ENCODE results near the gene ADD2. TPM values are rescaled to one million over a fixed set of nuclear protein-coding genes. Genes with fewer than 3 reads are reported as not detected.

The ADD2 gene
- total RNA-seq, 6 experiments from 2014 or later = not detected

DNA sequence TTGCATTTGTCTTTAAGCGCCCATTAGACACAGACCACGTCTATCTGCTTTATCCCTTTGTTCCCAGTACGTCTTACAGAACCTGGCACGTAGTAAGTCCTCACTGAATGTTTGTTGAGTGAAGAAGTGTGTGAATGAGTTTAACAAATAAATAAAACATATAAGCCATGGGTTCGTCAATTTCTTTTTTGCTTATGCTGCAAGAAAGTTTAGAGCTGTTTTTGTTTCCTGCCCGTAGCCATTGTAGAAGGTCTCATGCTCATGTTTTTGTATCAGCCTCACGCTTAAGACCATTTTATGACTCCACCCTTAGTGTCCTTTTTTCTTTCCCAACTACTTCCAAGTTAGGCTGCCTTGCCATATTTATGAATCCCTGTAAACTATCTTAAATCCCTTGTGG lies 2.5 kb downstream of the ADD2 start:
- TF ChIP-seq CTCF (IDR thresholded peaks at IDR 0.05) = no peak
- H3K27me3 Mint-ChIP-seq (ENCODE audit: insufficient read depth) = peaks cover 55% of the 10 kb centered on the region
- H3K4me1 Mint-ChIP-seq (ENCODE audit: low read depth) = 0 out of 2 replicates have a peak, but pooled peaks cover 5% of the 10 kb centered on the region
- H3K27ac Mint-ChIP-seq = no peak overlapping the region
- H3K4me3 Mint-ChIP-seq = no peak overlapping the region
- no peak for DNase-seq
- no peaks in the 10 kb centered on the region for H3K36me3 Mint-ChIP-seq (ENCODE audit: low read depth)
- no peaks in the 10 kb centered on the region for H3K9me3 Mint-ChIP-seq

DNA sequence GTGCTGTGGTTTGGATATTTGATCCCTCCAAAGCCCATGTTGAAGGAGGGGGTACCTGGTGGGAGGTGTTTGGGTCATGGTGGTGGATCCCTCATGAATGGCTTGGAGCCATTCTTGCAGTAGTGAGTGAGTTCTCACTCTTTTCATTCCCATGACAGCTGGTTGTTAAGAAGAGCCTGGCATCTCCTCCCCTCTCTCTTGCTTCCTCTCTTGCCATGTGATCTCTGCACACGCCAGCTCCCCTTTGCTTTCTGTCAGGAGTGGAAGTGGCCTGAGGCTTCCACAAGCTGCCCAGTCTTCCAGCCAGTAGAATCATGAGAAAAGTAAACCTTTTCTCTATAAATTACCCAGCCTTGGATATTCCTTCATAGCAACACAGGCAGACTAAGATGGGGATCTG lies 8.6 kb downstream of the ADD2 start:
- no peak overlapping the region for H3K27ac Mint-ChIP-seq

DNA sequence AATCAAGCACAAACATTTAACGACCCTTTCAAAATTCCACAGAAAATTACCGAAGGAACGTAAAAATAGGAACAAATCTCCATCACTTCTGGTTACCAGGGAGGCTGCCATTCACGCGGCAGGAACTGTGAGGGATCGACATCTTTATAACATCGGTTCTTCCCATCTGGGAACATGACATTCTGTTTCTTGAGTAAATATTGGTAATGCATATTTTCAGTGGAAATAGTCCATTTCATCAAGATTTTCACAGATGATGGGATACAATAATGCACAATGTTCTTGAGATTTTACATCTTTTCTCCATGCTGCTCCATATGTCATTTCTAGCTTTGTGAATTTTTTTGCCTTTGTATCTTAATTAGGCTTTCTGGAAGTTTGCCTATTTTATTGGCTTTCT lies 10.0 kb downstream of the ADD2 start:
- peaks cover 13% of the 10 kb centered on the region for H3K27me3 Mint-ChIP-seq (ENCODE audit: insufficient read depth)
- DNase-seq = no peak
- no peaks in the 10 kb centered on the region for H3K36me3 Mint-ChIP-seq (ENCODE audit: low read depth)
- H3K4me3 Mint-ChIP-seq = no peak overlapping the region
- no peak overlapping the region for H3K27ac Mint-ChIP-seq
- no peaks in the 10 kb centered on the region for H3K4me1 Mint-ChIP-seq (ENCODE audit: low read depth)
- no peak for TF ChIP-seq CTCF (IDR thresholded peaks at IDR 0.05)
- H3K9me3 Mint-ChIP-seq = no peaks in the 10 kb centered on the region

More for the DNA sequence above, 8.6 kb downstream of the ADD2 start:
- no peak overlapping the region for H3K4me3 Mint-ChIP-seq
- no peak for DNase-seq
- no peaks in the 10 kb centered on the region for H3K36me3 Mint-ChIP-seq (ENCODE audit: low read depth)
- peaks cover 20% of the 10 kb centered on the region for H3K27me3 Mint-ChIP-seq (ENCODE audit: insufficient read depth)
- TF ChIP-seq CTCF (IDR thresholded peaks at IDR 0.05) = no peak
- H3K9me3 Mint-ChIP-seq = no peaks in the 10 kb centered on the region
- H3K4me1 Mint-ChIP-seq (ENCODE audit: low read depth) = no peaks in the 10 kb centered on the region

DNA sequence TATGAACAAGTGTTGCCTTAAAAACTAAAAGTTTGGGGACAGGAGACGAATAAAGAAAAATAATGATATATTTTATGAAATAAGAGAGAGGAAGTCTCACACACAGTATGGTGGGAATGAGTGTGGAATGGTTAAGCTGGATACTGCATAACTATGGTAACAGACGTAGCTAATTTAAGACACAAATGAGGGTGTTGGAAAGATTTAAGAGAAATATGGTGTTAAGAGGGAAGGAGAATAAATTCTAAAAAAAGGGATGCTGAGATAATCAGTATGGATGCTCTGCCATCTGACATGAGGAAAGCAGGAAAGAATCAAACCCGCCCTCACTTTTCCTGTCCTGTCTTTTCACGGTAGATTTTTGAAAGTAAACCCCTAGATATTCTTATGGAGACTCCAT lies 10.6 kb downstream of the ADD2 start:
- H3K9me3 Mint-ChIP-seq = no peaks in the 10 kb centered on the region

GRCh38 chr2:70756128-70756527 lies 11.9 kb downstream of the ADD2 start:
- H3K27ac Mint-ChIP-seq = no peak overlapping the region
- no peaks in the 10 kb centered on the region for H3K9me3 Mint-ChIP-seq
- no peaks in the 10 kb centered on the region for H3K36me3 Mint-ChIP-seq (ENCODE audit: low read depth)
- H3K4me3 Mint-ChIP-seq = no peak overlapping the region
- H3K27me3 Mint-ChIP-seq (ENCODE audit: insufficient read depth) = peaks cover 13% of the 10 kb centered on the region
- H3K4me1 Mint-ChIP-seq (ENCODE audit: low read depth) = no peaks in the 10 kb centered on the region
- TF ChIP-seq CTCF (IDR thresholded peaks at IDR 0.05) = no peak
- DNase-seq = no peak

More for the DNA sequence above, 10.6 kb downstream of the ADD2 start:
- no peak for TF ChIP-seq CTCF (IDR thresholded peaks at IDR 0.05)
- Mint-ChIP-seq H3K4me1 (ENCODE audit: low read depth) (no peaks in the 10 kb centered on the region), H3K27ac (no peak overlapping the region), H3K4me3 (no peak overlapping the region), H3K36me3 (ENCODE audit: low read depth) (no peaks in the 10 kb centered on the region), H3K27me3 (ENCODE audit: insufficient read depth) (peaks cover 13% of the 10 kb centered on the region)
- DNase-seq = no peak

DNA sequence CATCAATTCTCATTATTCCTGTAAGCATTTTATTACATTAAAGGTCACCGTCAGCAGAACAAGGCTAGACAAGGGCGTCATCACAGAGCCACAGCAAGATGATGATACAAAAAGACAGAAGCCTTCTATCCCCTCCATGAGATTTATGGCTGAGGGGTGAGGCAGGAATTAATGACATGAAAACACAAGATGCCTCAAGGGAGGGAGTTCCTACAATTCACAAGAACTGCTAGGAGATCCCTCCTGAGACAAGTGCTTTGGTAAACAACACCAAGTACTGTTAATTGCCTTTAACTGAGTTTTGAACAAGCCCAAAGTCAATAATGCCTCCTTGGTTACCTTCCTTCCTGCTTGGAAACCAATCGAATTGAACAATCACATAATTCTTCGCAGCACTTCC lies 14.1 kb downstream of the ADD2 start:
- Mint-ChIP-seq H3K9me3 (no peaks in the 10 kb centered on the region), H3K27me3 (ENCODE audit: insufficient read depth) (peaks cover 16% of the 10 kb centered on the region; the same call in 1 of the 2 replicates), H3K36me3 (ENCODE audit: low read depth) (no peaks in the 10 kb centered on the region), H3K27ac (no peak overlapping the region), H3K4me3 (no peak overlapping the region), H3K4me1 (ENCODE audit: low read depth) (no peaks in the 10 kb centered on the region)
- no peak for TF ChIP-seq CTCF (IDR thresholded peaks at IDR 0.05)
- no peak for DNase-seq
